Astrocyte (in vitro differentiated cells and primary cell): ENCODE data around the gene TRAPPC2. TPM values are rescaled to one million over a fixed set of nuclear protein-coding genes. Genes with fewer than 3 reads are reported as not detected.

Experiments
- DNase-seq: peaks from one replicate; pipeline ENCODE4 v3.0.0-alpha.2; 2010; ENCODE audit warnings: low read depth
- FAIRE-seq: peaks from 2 replicates; lab custom pipeline; 2011; peaks lifted over from hg19 to GRCh38; lab: Jason Lieb, UNC
- H2AFZ ChIP-seq: 2 replicates; pipeline ENCODE4 v1.6.0; 2012; ENCODE audit warnings: low read depth, low read length, inconsistent platforms
- H3K27ac ChIP-seq: 2 replicates; pipeline ENCODE4 v1.5.1; 2011; ENCODE audit warnings: low read depth, low read length, inconsistent platforms
- H3K27me3 ChIP-seq: 2 replicates; pipeline ENCODE4 v1.6.0; 2011; ENCODE audit warnings: low read length, inconsistent platforms; ENCODE audit not compliant: insufficient read depth
- H3K36me3 ChIP-seq: 2 replicates; pipeline ENCODE4 v1.5.1; 2011; ENCODE audit warnings: low read length, inconsistent platforms; ENCODE audit not compliant: insufficient read depth
- H3K4me1 ChIP-seq: 2 replicates; pipeline ENCODE4 v1.5.1; 2011; ENCODE audit warnings: low read length, inconsistent platforms; ENCODE audit not compliant: insufficient read depth
- H3K4me2 ChIP-seq: 2 replicates; pipeline ENCODE4 v1.6.0; 2012; ENCODE audit warnings: low read length, inconsistent platforms
- H3K4me3 ChIP-seq: 2 replicates; pipeline ENCODE4 v1.5.1; 2011; ENCODE audit warnings: low read depth, mild to moderate bottlenecking, low read length, inconsistent platforms; ENCODE audit not compliant: insufficient read depth
- H3K79me2 ChIP-seq: 2 replicates; pipeline ENCODE4 v1.6.0; 2012; ENCODE audit warnings: mild to moderate bottlenecking, low read length, inconsistent platforms; ENCODE audit not compliant: insufficient read depth
- H3K9ac ChIP-seq: 2 replicates; pipeline ENCODE4 v1.6.0; 2012; ENCODE audit warnings: mild to moderate bottlenecking, low read length, inconsistent platforms
- H3K9me3 ChIP-seq: 2 replicates; pipeline ENCODE4 v1.5.1; 2012; ENCODE audit warnings: low read depth, mild to moderate bottlenecking, low read length, inconsistent platforms; ENCODE audit not compliant: insufficient read depth
- H4K20me1 ChIP-seq: 2 replicates; pipeline ENCODE4 v1.6.0; 2012; ENCODE audit warnings: low read length, inconsistent platforms; ENCODE audit not compliant: insufficient read depth
- H3K27ac Mint-ChIP-seq: one replicate; pipeline ENCODE4 v1.8.0; 2021; ENCODE audit warnings: mild to moderate bottlenecking, mixed read lengths; ENCODE audit not compliant: unreplicated experiment
- H3K27me3 Mint-ChIP-seq: one replicate; pipeline ENCODE4 v1.8.0; 2021; ENCODE audit warnings: low read depth, mixed read lengths; ENCODE audit not compliant: unreplicated experiment
- H3K36me3 Mint-ChIP-seq: one replicate; pipeline ENCODE4 v1.8.0; 2021; ENCODE audit warnings: low read depth, mixed read lengths; ENCODE audit not compliant: unreplicated experiment
- H3K4me1 Mint-ChIP-seq: one replicate; pipeline ENCODE4 v1.8.0; 2021; ENCODE audit warnings: low read depth, mixed read lengths; ENCODE audit not compliant: unreplicated experiment
- H3K4me3 Mint-ChIP-seq: one replicate; pipeline ENCODE4 v1.8.0; 2021; ENCODE audit warnings: mild to moderate bottlenecking, moderate library complexity, mixed read lengths; ENCODE audit not compliant: unreplicated experiment
- H3K9me3 Mint-ChIP-seq: one replicate; pipeline ENCODE4 v1.8.0; 2021; ENCODE audit warnings: mild to moderate bottlenecking, mixed read lengths; ENCODE audit not compliant: unreplicated experiment
- CTCF ChIP-seq: IDR thresholded peaks from 2 replicates; pipeline ENCODE4 v1.5.1; 2011; ENCODE audit warnings: low read depth, mild to moderate bottlenecking, inconsistent platforms, low read length, moderate library complexity; ENCODE audit not compliant: insufficient read depth
- EZH2 ChIP-seq: IDR thresholded peaks from 2 replicates; pipeline ENCODE4 v1.6.1; 2012; ENCODE audit warnings: mild to moderate bottlenecking, low read length, inconsistent platforms; ENCODE audit not compliant: insufficient read depth
- total RNA-seq: library from RNA; stranded (reverse); gene quantifications from 2 replicates; pipeline ENCODE4 v1.2.1, GENCODE V29; 2021

TRAPPC2 gene
- total RNA-seq, 1 donor from 2014 or later: 17.0 TPM

- no peak for TF ChIP-seq CTCF
- TF ChIP-seq EZH2: no peak
- Histone ChIP-seq H3K36me3 (no peaks in the 10 kb centered on the region), H3K4me1 (peaks cover 26% of the 10 kb centered on the region), H3K9ac (peak overlapping the region; percentile 97), H3K4me2 (peak overlapping the region; percentile 96), H4K20me1 (peaks cover 29% of the 10 kb centered on the region), H3K27me3 (no peaks in the 10 kb centered on the region), H3K9me3 (no peaks in the 10 kb centered on the region), H3K27ac (no peak overlapping the region), H2AFZ (no peak overlapping the region), H3K4me3 (peak overlapping the region; percentile 94), H3K79me2 (peaks cover 66% of the 10 kb centered on the region)
- Mint-ChIP-seq H3K4me1 (peaks cover 34% of the 10 kb centered on the region), H3K9me3 (no peaks in the 10 kb centered on the region), H3K27me3 (no peaks in the 10 kb centered on the region), H3K36me3 (no peaks in the 10 kb centered on the region), H3K4me3 (peak overlapping the region; percentile 90), H3K27ac (peak overlapping the region; percentile 70)
- DNase-seq (no peak), FAIRE-seq (peak; percentile 71)
These were observed 43.6 kb downstream of the TRAPPC2 start for GRCh38 chrX:13690836-13691235.

GRCh38 chrX:13689741-13690211, 44.6 kb downstream of the TRAPPC2 start:
- peak; percentile 63 for FAIRE-seq

More at GRCh38 chrX:13689741-13690211, 44.6 kb downstream of the TRAPPC2 start:
- peak overlapping the region; percentile 96 for H3K4me2 ChIP-seq
- peak overlapping the region; percentile 60 for H2AFZ ChIP-seq
- H3K27ac Mint-ChIP-seq: peak overlapping the region; percentile 85
- H3K9ac ChIP-seq: peak overlapping the region; percentile 97
- TF ChIP-seq EZH2 (no peak), CTCF (no peak)
- no peaks in the 10 kb centered on the region for H3K36me3 ChIP-seq
- peaks cover 55% of the 10 kb centered on the region for H3K79me2 ChIP-seq
- no peaks in the 10 kb centered on the region for H3K9me3 Mint-ChIP-seq
- H3K27ac ChIP-seq: peak overlapping the region; percentile 93
- H4K20me1 ChIP-seq: peaks cover 25% of the 10 kb centered on the region
- H3K36me3 Mint-ChIP-seq: no peaks in the 10 kb centered on the region
- no peaks in the 10 kb centered on the region for H3K9me3 ChIP-seq
- H3K4me3 Mint-ChIP-seq: peak overlapping the region; percentile 90
- H3K4me1 Mint-ChIP-seq: peaks cover 35% of the 10 kb centered on the region
- H3K27me3 Mint-ChIP-seq: no peaks in the 10 kb centered on the region
- H3K4me3 ChIP-seq: peak overlapping the region; percentile 94
- peaks cover 25% of the 10 kb centered on the region for H3K4me1 ChIP-seq
- DNase-seq: peak; percentile 12
- H3K27me3 ChIP-seq: no peaks in the 10 kb centered on the region
